Central memory CD8-positive, alpha-beta T cell (primary cell): ENCODE measurements around the gene SULT1C2.
"Not testable (repeated sequence)": the region's sequence is repeated elsewhere in the genome, so short reads cannot be mapped to it uniquely, and the experiment has no call there.

Source experiments
- ATAC-seq: fragments of 150-1000 bp; cut with Tn5 transposase; replicated peaks from 2 replicates; pipeline ENCODE4 v1.10.0; 2022; ENCODE audit warnings: mild to moderate bottlenecking, moderate FRiP score, moderate number of reproducible peaks; ENCODE audit not compliant: poor library complexity, severe bottlenecking; ENCODE audit errors: extremely low read depth
- DNase-seq, 2 donors: peaks; one replicate each; pipeline ENCODE4 v3.0.0; 2021; ENCODE audit warnings: low spot score in 2 of 2
- H3K27ac Mint-ChIP-seq: one replicate; pipeline ENCODE4 v1.8.0; 2022; ENCODE audit warnings: low read depth, mild to moderate bottlenecking, moderate library complexity, mixed read lengths
- H3K27me3 Mint-ChIP-seq: one replicate; pipeline ENCODE4 v1.8.0; 2022; ENCODE audit warnings: mixed read lengths
- H3K36me3 Mint-ChIP-seq: one replicate; pipeline ENCODE4 v1.8.0; 2022; ENCODE audit warnings: mild to moderate bottlenecking, moderate library complexity, mixed read lengths; ENCODE audit not compliant: insufficient read depth
- H3K4me1 Mint-ChIP-seq: one replicate; pipeline ENCODE4 v1.8.0; 2022; ENCODE audit warnings: mixed read lengths
- H3K4me3 Mint-ChIP-seq: one replicate; pipeline ENCODE4 v1.8.0; 2022; ENCODE audit warnings: mild to moderate bottlenecking, moderate library complexity, mixed read lengths
- H3K9me3 Mint-ChIP-seq: one replicate; pipeline ENCODE4 v1.8.0; 2022; ENCODE audit warnings: mixed read lengths

The SULT1C2 gene

GRCh38 chr2:108270346-108270745 lies 18.3 kb upstream of the SULT1C2 start:
- DNase-seq (no peak), ATAC-seq (no peak)
- no peak overlapping the region for H3K27ac Mint-ChIP-seq
- no peaks in the 10 kb centered on the region for H3K36me3 Mint-ChIP-seq
- peaks cover 37% of the 10 kb centered on the region for H3K27me3 Mint-ChIP-seq
- no peak overlapping the region for H3K4me3 Mint-ChIP-seq
- H3K4me1 Mint-ChIP-seq: no peaks in the 10 kb centered on the region
- no peaks in the 10 kb centered on the region for H3K9me3 Mint-ChIP-seq

DNA sequence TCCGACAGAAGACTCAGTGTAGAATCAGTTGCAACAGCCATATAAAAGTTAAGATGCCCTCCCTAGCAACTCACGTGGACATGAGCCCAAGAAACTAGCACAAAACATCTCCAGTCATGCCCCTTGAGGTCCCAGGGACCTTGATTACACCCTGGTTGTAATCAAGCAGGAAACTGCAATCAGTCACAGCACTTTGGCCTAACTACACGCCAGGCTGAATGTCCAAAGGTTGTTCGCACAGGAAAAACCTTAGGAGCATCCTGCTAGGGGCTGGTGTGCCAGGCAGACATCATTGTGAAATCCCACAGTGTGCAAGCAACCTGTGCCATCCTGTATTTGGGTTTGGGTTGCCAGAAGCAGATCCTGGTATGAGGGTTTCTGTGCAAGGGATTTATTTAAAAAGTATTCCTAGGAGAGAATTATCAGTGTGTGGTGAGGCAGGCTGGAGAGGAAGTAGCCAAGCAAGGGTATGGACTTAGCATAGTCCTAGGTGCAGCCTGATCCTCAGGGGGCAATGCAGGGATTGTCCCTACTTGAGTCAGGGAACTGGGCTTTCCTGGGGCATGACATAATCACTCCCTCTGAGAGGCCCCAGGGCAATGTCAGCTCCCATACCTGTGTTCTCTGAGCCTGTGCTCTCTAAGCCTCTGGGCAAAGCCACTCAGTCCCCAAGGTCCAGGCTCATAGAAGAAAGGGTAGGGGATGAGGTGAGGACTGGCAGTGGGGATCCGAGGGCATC lies 17.8 kb upstream of the SULT1C2 start:
- Mint-ChIP-seq H3K4me1 (no peaks in the 10 kb centered on the region), H3K27me3 (peaks cover 37% of the 10 kb centered on the region), H3K9me3 (no peaks in the 10 kb centered on the region), H3K36me3 (no peaks in the 10 kb centered on the region), H3K27ac (no peak overlapping the region), H3K4me3 (no peak overlapping the region)
- DNase-seq (no peak), ATAC-seq (no peak)

- peaks cover 37% of the 10 kb centered on the region for H3K27me3 Mint-ChIP-seq
- H3K4me3 Mint-ChIP-seq: no peak overlapping the region
- DNase-seq (no peak), ATAC-seq (no peak)
- H3K36me3 Mint-ChIP-seq: no peaks in the 10 kb centered on the region
- H3K4me1 Mint-ChIP-seq: no peaks in the 10 kb centered on the region
- no peaks in the 10 kb centered on the region for H3K9me3 Mint-ChIP-seq
- H3K27ac Mint-ChIP-seq: no peak overlapping the region
Measured at GRCh38 chr2:108271691-108272253, 16.9 kb upstream of the SULT1C2 start.

- Mint-ChIP-seq H3K4me3 (no peak overlapping the region), H3K27ac (no peak overlapping the region)
- no peak for DNase-seq
Measured at GRCh38 chr2:108278631-108279030, 10.1 kb upstream of the SULT1C2 start.

DNA sequence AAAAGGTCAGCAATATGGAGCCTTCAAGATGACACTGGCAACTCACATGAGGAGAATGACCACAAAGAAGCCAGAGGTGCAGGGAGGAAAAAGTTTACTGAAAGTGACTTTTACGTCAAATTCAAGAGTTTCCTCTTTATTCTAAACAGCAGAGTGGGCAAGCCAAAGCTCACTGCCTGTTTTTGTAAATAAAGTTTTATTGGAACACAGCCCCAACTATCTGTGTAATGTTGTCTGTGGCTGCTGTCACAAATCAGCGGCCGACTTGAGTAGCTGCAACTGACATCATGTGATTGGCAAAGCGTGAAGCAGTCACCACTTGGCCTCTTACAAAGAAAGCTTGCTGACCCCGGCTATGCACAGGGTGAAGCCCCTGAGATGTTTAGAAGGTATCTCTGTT lies 9.2 kb upstream of the SULT1C2 start:
- H3K4me1 Mint-ChIP-seq: no peaks in the 10 kb centered on the region
- ATAC-seq: no peak
- H3K9me3 Mint-ChIP-seq: no peaks in the 10 kb centered on the region
- H3K36me3 Mint-ChIP-seq: no peaks in the 10 kb centered on the region
- H3K27ac Mint-ChIP-seq: no peak overlapping the region
- H3K4me3 Mint-ChIP-seq: no peak overlapping the region
- peaks cover 2% of the 10 kb centered on the region for H3K27me3 Mint-ChIP-seq
- DNase-seq: no peak

More at GRCh38 chr2:108278631-108279030, 10.1 kb upstream of the SULT1C2 start:
- no peaks in the 10 kb centered on the region for H3K36me3 Mint-ChIP-seq
- no peaks in the 10 kb centered on the region for H3K4me1 Mint-ChIP-seq
- H3K27me3 Mint-ChIP-seq: no peaks in the 10 kb centered on the region
- ATAC-seq: no peak
- no peaks in the 10 kb centered on the region for H3K9me3 Mint-ChIP-seq

GRCh38 chr2:108280466-108280865 lies 8.2 kb upstream of the SULT1C2 start:
- Mint-ChIP-seq H3K4me3 (no peak overlapping the region), H3K4me1 (no peaks in the 10 kb centered on the region), H3K9me3 (peaks cover 7% of the 10 kb centered on the region), H3K27ac (no peak overlapping the region), H3K27me3 (peaks cover 12% of the 10 kb centered on the region), H3K36me3 (no peaks in the 10 kb centered on the region)
- no peak for ATAC-seq
- DNase-seq: no peak

GRCh38 chr2:108284566-108284965 lies 4.1 kb upstream of the SULT1C2 start:
- not testable (repeated sequence) for H3K27ac Mint-ChIP-seq, ATAC-seq, H3K9me3 Mint-ChIP-seq

DNA sequence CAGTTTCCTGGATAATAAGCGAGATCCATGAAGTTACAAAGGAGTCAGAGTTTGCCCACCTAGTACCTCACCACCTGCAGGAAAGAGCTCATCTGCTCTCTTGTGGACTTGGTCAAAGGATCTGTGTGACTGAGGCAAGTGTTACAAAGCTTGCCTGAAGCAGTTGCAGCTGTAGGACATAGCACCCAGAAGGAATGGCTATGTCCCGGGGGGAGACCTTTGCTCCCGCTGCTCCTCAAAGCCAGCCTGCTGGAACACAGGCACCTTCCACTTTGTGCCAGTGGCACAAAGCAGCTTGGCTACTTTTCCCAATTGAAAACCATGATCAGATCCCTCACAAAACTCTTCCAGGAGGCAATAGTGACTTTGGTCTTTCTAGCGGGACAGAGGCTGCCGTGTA lies 3.1 kb upstream of the SULT1C2 start:
- DNase-seq (no peak), ATAC-seq (no peak)
- peaks cover 7% of the 10 kb centered on the region for H3K9me3 Mint-ChIP-seq
- no peaks in the 10 kb centered on the region for H3K36me3 Mint-ChIP-seq
- H3K27ac Mint-ChIP-seq: no peak overlapping the region
- H3K4me1 Mint-ChIP-seq: no peaks in the 10 kb centered on the region
- no peak overlapping the region for H3K4me3 Mint-ChIP-seq
- peaks cover 32% of the 10 kb centered on the region for H3K27me3 Mint-ChIP-seq

More at GRCh38 chr2:108284566-108284965, 4.1 kb upstream of the SULT1C2 start:
- not testable (repeated sequence) for DNase-seq, H3K36me3 Mint-ChIP-seq, H3K4me1 Mint-ChIP-seq, H3K4me3 Mint-ChIP-seq
- peaks cover 32% of the 10 kb centered on the region for H3K27me3 Mint-ChIP-seq

GRCh38 chr2:108287169-108287568 lies 1.5 kb upstream of the SULT1C2 start:
- no peak overlapping the region for H3K4me3 Mint-ChIP-seq
- peaks cover 7% of the 10 kb centered on the region for H3K9me3 Mint-ChIP-seq
- no peak overlapping the region for H3K27ac Mint-ChIP-seq
- H3K27me3 Mint-ChIP-seq: peaks cover 32% of the 10 kb centered on the region
- H3K36me3 Mint-ChIP-seq: no peaks in the 10 kb centered on the region
- ATAC-seq (no peak), DNase-seq (no peak)
- H3K4me1 Mint-ChIP-seq: no peaks in the 10 kb centered on the region

DNA sequence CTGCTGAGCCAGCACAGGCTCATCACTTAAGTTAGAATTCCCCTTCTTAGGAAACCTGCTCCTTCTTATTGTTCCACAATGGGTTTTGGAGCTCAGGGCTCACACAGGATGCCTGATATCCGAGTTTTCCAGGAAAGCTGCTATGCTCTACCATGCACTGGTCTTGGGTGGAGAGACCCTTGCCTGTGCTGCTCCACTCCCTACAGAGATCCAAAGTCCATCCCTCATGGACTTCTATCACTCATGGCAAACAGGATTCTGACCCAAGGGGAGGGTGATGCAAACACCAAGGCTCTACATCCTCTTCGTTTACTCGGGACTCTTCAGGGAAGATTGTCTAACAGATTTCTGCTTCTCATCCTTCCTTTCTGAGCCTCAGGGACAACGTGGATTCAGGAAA lies 5.2 kb downstream of the SULT1C2 start:
- H3K27ac Mint-ChIP-seq: no peak overlapping the region
- no peaks in the 10 kb centered on the region for H3K4me1 Mint-ChIP-seq
- DNase-seq: no peak
- no peaks in the 10 kb centered on the region for H3K9me3 Mint-ChIP-seq
- no peak overlapping the region for H3K4me3 Mint-ChIP-seq
- ATAC-seq: no peak
- H3K27me3 Mint-ChIP-seq: peaks cover 13% of the 10 kb centered on the region
- no peaks in the 10 kb centered on the region for H3K36me3 Mint-ChIP-seq

DNA sequence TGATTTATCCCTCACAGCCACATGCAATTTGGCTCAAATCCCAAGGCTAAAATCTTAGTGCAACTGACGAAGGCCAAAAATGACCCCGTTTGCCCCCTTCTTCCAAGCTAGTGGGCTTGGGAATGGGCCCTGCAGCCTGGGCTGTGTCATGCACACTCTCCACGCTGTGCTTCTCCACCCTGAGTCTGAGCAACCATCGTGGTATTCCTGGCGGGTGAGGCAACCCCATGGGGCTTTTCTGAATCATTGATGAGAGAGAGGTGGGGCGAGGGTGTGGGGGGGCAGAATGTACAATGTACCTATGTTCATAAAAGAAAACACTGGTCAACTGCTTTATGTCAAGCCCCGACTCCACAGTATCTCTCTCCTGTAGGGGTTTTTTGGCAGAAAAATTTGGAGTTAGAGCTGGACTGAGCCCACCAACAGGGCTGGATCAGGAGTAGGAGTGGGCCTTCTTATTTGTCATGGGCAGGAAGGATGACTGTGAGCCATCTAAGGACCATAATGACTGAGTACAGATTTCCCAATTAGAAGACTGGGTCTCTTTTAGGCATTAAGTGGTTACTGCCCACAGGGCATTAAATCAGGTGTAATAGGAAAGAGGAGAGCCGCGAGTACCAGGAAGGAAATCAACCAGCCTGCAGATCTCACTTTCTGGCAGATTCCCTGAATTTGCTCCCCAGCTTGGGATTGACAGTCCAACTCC lies 8.9 kb downstream of the SULT1C2 start:
- Mint-ChIP-seq H3K4me3 (no peak overlapping the region), H3K36me3 (no peaks in the 10 kb centered on the region), H3K4me1 (no peaks in the 10 kb centered on the region), H3K27ac (no peak overlapping the region), H3K27me3 (peaks cover 37% of the 10 kb centered on the region), H3K9me3 (no peaks in the 10 kb centered on the region)
- DNase-seq (no peak), ATAC-seq (no peak)

GRCh38 chr2:108301558-108301957 lies 12.9 kb downstream of the SULT1C2 start:
- H3K36me3 Mint-ChIP-seq: no peaks in the 10 kb centered on the region

DNA sequence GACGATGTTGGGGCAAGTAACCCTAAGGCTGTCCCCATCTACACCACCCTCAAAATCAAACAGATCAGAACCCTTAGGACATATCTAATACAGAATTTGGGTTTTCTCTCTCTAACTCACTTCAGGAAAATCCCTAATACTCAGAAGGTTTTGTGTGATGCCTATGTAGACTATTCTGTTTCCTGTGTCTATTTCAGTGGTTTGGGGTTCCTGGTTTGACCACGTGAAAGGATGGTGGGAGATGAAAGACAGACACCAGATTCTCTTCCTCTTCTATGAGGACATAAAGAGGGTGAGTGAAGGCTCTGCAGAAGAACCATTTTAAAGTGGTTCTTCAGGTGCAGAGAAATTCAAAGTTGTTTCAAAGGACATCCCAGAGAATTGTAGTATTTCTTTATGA lies 16.3 kb downstream of the SULT1C2 start:
- no peaks in the 10 kb centered on the region for H3K9me3 Mint-ChIP-seq

More at GRCh38 chr2:108301558-108301957, 12.9 kb downstream of the SULT1C2 start:
- DNase-seq (no peak), ATAC-seq (no peak)
- H3K27me3 Mint-ChIP-seq: peaks cover 42% of the 10 kb centered on the region
- H3K4me3 Mint-ChIP-seq: no peak overlapping the region
- H3K9me3 Mint-ChIP-seq: no peaks in the 10 kb centered on the region
- no peaks in the 10 kb centered on the region for H3K4me1 Mint-ChIP-seq
- H3K27ac Mint-ChIP-seq: no peak overlapping the region

More for the DNA sequence above, 16.3 kb downstream of the SULT1C2 start:
- peaks cover 1% of the 10 kb centered on the region for H3K36me3 Mint-ChIP-seq
- H3K4me1 Mint-ChIP-seq: no peaks in the 10 kb centered on the region
- DNase-seq (no peak), ATAC-seq (no peak)
- peaks cover 30% of the 10 kb centered on the region for H3K27me3 Mint-ChIP-seq
- H3K4me3 Mint-ChIP-seq: no peak overlapping the region
- H3K27ac Mint-ChIP-seq: no peak overlapping the region
